Measurements from ENCODE around the gene BOLA3.
"Not testable (repeated sequence)": the region's sequence is repeated elsewhere in the genome, so short reads cannot be mapped to it uniquely, and the experiment has no call there.

DNA sequence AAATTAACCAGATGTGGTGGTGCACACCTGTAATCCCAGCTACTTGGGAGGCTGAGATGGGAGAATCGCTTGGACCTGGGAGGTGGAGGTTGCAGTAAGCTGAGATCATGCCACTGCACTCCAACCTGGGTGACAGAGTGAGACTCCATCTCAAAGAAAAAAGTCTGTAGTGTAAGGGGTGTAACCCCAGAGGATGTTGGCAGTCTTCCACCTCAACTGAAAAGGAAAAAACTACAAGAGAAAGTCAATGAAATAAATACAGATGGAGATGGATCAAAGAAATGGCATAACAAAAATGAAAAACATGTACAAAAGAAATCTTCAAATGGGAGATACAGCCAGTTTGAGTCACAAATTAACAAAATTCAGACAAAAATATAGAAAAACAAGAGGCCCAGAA is 25.9 kb downstream of the BOLA3 start:
- TF ChIP-seq CTCF (conservative IDR thresholded peaks at IDR 0.05); EZH2 (IDR thresholded peaks at IDR 0.05; ENCODE audit: low read depth): not testable (repeated sequence)
